Neutrophil (primary cell): ENCODE data around the gene RAB9A.

ENCODE experiments used
- H3K27ac ChIP-seq: fragments of 200-600 bp; sonication (generic); 2 replicates; pipeline ENCODE4 v1.5.1; 2016; ENCODE audit warnings: mild to moderate bottlenecking, moderate library complexity
- H3K27me3 ChIP-seq: fragments of 200-600 bp; sonication (generic); 2 replicates; pipeline ENCODE4 v1.6.0; 2016; ENCODE audit warnings: mild to moderate bottlenecking
- H3K36me3 ChIP-seq: fragments of 200-600 bp; sonication (generic); 2 replicates; pipeline ENCODE4 v1.5.1; 2017
- H3K4me1 ChIP-seq, 2 experiments: fragments of 200-600 bp in 1 of 2; sonication (generic) in 1 of 2; 1 replicate in 1 of 2; 2 replicates in 1 of 2; pipeline versions ENCODE4 v1.5.1 to v1.6.1; 2013 to 2016; ENCODE audit warnings: low read depth in 1 of 2, low read length in 1 of 2, mild to moderate bottlenecking in 1 of 2, moderate library complexity in 1 of 2; ENCODE audit not compliant: control insufficient read depth in 1 of 2, insufficient read depth in 1 of 2
- H3K4me3 ChIP-seq, 2 experiments: fragments of 200-600 bp in 1 of 2; sonication (generic) in 1 of 2; 1 replicate in 1 of 2; 2 replicates in 1 of 2; pipeline ENCODE4 v1.5.1; 2013 to 2016; ENCODE audit warnings: low read depth in 1 of 2, low read length in 1 of 2, mild to moderate bottlenecking in 1 of 2, moderate library complexity in 1 of 2
- H3K9me3 ChIP-seq: fragments of 200-600 bp; sonication (generic); 2 replicates; pipeline ENCODE4 v1.5.1; 2016
- CTCF ChIP-seq: fragments of 200-600 bp; sonication (generic); IDR thresholded peaks from 2 replicates; pipeline ENCODE4 v1.5.1; 2016; ENCODE audit warnings: antibody characterized with exemption

The RAB9A gene

GRCh38 chrX:13685126-13685763, 3.7 kb upstream of the RAB9A start:
- no peak for TF ChIP-seq CTCF
- H3K27ac ChIP-seq: no peak overlapping the region
- H3K36me3 ChIP-seq: no peaks in the 10 kb centered on the region
- peaks cover 3 to 17% of the 10 kb centered on the region in 2 experiments for H3K4me1 ChIP-seq
- no peak overlapping the region for H3K4me3 ChIP-seq
- H3K9me3 ChIP-seq: no peaks in the 10 kb centered on the region
- no peaks in the 10 kb centered on the region for H3K27me3 ChIP-seq

- H3K4me1 ChIP-seq: peaks cover 3 to 23% of the 10 kb centered on the region in 2 experiments
- H3K27me3 ChIP-seq: no peaks in the 10 kb centered on the region
- no peaks in the 10 kb centered on the region for H3K36me3 ChIP-seq
- no peak for TF ChIP-seq CTCF
- H3K27ac ChIP-seq: no peak overlapping the region
- H3K9me3 ChIP-seq: no peaks in the 10 kb centered on the region
- no peak overlapping the region for H3K4me3 ChIP-seq
Observed at GRCh38 chrX:13687203-13687602, 1.7 kb upstream of the RAB9A start.

- H3K27ac ChIP-seq: peak overlapping the region; percentile 85
Observed at GRCh38 chrX:13688384-13688957, 457 bp upstream of the RAB9A start.

GRCh38 chrX:13689741-13690211, 848 bp downstream of the RAB9A start:
- H3K27me3 ChIP-seq: no peaks in the 10 kb centered on the region
- peak overlapping the region; percentile 85 for H3K27ac ChIP-seq
- peak overlapping the region; percentile 75 to 84 for H3K4me3 ChIP-seq
- H3K9me3 ChIP-seq: no peaks in the 10 kb centered on the region
- TF ChIP-seq CTCF: no peak
- peaks cover 15 to 34% of the 10 kb centered on the region in 2 experiments for H3K4me1 ChIP-seq
- no peaks in the 10 kb centered on the region for H3K36me3 ChIP-seq

More at GRCh38 chrX:13688384-13688957, 457 bp upstream of the RAB9A start:
- H3K4me1 ChIP-seq: peaks cover 12 to 30% of the 10 kb centered on the region in 2 experiments
- no peaks in the 10 kb centered on the region for H3K9me3 ChIP-seq
- H3K36me3 ChIP-seq: no peaks in the 10 kb centered on the region
- TF ChIP-seq CTCF: no peak
- no peaks in the 10 kb centered on the region for H3K27me3 ChIP-seq
- H3K4me3 ChIP-seq: peak overlapping the region; percentile 75 to 84

- Histone ChIP-seq H3K27me3 (no peaks in the 10 kb centered on the region), H3K9me3 (no peaks in the 10 kb centered on the region), H3K4me1 (peaks cover 15 to 42% of the 10 kb centered on the region in 2 experiments), H3K36me3 (no peaks in the 10 kb centered on the region), H3K27ac (no peak overlapping the region), H3K4me3 (no peak overlapping the region)
- no peak for TF ChIP-seq CTCF
Observed at GRCh38 chrX:13690836-13691235, 1.9 kb downstream of the RAB9A start.
